ENCODE data around the gene TTLL9. TPM values are rescaled to one million over a fixed set of nuclear protein-coding genes. Genes with fewer than 3 reads are reported as not detected.
A peak's percentile ranks its signal among the peaks of the same experiment; 100 is the strongest.

Gene TTLL9
- total and polyA plus RNA-seq, 10 of the 15 experiments (the other 5 are each of a cell fraction or from before 2014, with no cell fraction given): 0.03 to 0.77 (median 0.11) TPM; not detected in 2

GRCh38 chr20:31869942-31870725 lies at the start of gene TTLL9, which contains the start of gene DUSP15 (continued):
- TF ChIP-seq TBL1XR1 (IDR thresholded peaks at IDR 0.05; ENCODE audit: low read depth, low read length): no peak
- TF ChIP-seq RFX5 (IDR thresholded peaks at IDR 0.05; ENCODE audit: low read depth, low read length): no peak
- TF ChIP-seq RB1 (IDR thresholded peaks at IDR 0.05; ENCODE audit: borderline replicate concordance): no peak
- TF ChIP-seq TAF1 (IDR thresholded peaks at IDR 0.05; ENCODE audit: borderline replicate concordance, low read depth, low read length): no peak
- TF ChIP-seq TCF12 (IDR thresholded peaks at IDR 0.05; ENCODE audit: low read depth, low read length): no peak
- TF ChIP-seq MEF2A (IDR thresholded peaks at IDR 0.05; ENCODE audit: insufficient read depth, low read depth, low read length): no peak
- TF ChIP-seq YY1 (IDR thresholded peaks at IDR 0.05; ENCODE audit: low read depth, low read length): no peak
- no peak for TF ChIP-seq SIN3A (IDR thresholded peaks at IDR 0.05; ENCODE audit: low read depth, low read length)
- TF ChIP-seq IKZF1 (conservative IDR thresholded peaks at IDR 0.05): peak; percentile 68
- no peak for TF ChIP-seq POLR2AphosphoS5 (IDR thresholded peaks at IDR 0.05; ENCODE audit: low read length)
- no peak for TF ChIP-seq USF1 (IDR thresholded peaks at IDR 0.05; ENCODE audit: borderline replicate concordance, extremely low read length, insufficient read depth, low read depth, low read length)
- no peak for TF ChIP-seq FOS (IDR thresholded peaks at IDR 0.05; ENCODE audit: borderline replicate concordance, extremely low read depth, insufficient read length)
- no peak; the same call in 1 of the 2 replicates for TF ChIP-seq FOXK2 (IDR thresholded peaks at IDR 0.05)
- no peak for TF ChIP-seq EP300 (IDR thresholded peaks at IDR 0.05; ENCODE audit: borderline replicate concordance in 1 of 2, control insufficient read depth in 1 of 2, low read depth in 2 of 2, low read length in 2 of 2)
- no peak for TF ChIP-seq E2F8 (IDR thresholded peaks at IDR 0.05; ENCODE audit: low read depth, partially characterized antibody)
- no peak for TF ChIP-seq PAX8 (IDR thresholded peaks at IDR 0.05)
- TF ChIP-seq, protein P1, sequence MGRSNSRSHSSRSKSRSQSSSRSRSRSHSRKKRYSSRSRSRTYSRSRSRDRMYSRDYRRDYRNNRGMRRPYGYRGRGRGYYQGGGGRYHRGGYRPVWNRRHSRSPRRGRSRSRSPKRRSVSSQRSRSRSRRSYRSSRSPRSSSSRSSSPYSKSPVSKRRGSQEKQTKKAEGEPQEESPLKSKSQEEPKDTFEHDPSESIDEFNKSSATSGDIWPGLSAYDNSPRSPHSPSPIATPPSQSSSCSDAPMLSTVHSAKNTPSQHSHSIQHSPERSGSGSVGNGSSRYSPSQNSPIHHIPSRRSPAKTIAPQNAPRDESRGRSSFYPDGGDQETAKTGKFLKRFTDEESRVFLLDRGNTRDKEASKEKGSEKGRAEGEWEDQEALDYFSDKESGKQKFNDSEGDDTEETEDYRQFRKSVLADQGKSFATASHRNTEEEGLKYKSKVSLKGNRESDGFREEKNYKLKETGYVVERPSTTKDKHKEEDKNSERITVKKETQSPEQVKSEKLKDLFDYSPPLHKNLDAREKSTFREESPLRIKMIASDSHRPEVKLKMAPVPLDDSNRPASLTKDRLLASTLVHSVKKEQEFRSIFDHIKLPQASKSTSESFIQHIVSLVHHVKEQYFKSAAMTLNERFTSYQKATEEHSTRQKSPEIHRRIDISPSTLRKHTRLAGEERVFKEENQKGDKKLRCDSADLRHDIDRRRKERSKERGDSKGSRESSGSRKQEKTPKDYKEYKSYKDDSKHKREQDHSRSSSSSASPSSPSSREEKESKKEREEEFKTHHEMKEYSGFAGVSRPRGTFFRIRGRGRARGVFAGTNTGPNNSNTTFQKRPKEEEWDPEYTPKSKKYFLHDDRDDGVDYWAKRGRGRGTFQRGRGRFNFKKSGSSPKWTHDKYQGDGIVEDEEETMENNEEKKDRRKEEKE (IDR thresholded peaks at IDR 0.05): peak; percentile 82
- TF ChIP-seq RUNX3 (IDR thresholded peaks at IDR 0.05; ENCODE audit: low read length): no peak
- TF ChIP-seq BACH1 (IDR thresholded peaks at IDR 0.05; ENCODE audit: borderline replicate concordance): peak; percentile 48
- no peak for TF ChIP-seq IKZF2 (IDR thresholded peaks at IDR 0.05)
- peak; percentile 63 for TF ChIP-seq NKRF (conservative IDR thresholded peaks at IDR 0.05)
- TF ChIP-seq JUND (IDR thresholded peaks at IDR 0.05; ENCODE audit: low read depth, low read length): peak; percentile 46; the same call in 1 of the 2 replicates
